Measurements from ENCODE around the gene PTH2.

The PTH2 gene

GRCh38 chr19:49430678-49431329 lies 7.6 kb upstream of the PTH2 start:
- no peak for DNase-seq

GRCh38 chr19:49430172-49430677 lies 7.0 kb upstream of the PTH2 start:
- DNase-seq: no peak

- DNase-seq: no peak
Observed at GRCh38 chr19:49428547-49429451, 5.6 kb upstream of the PTH2 start.

GRCh38 chr19:49427855-49428546 lies 4.8 kb upstream of the PTH2 start:
- no peak for DNase-seq

GRCh38 chr19:49427339-49427738 lies 4.1 kb upstream of the PTH2 start:
- no peak for DNase-seq

GRCh38 chr19:49425922-49426592 lies 2.8 kb upstream of the PTH2 start:
- no peak for DNase-seq

GRCh38 chr19:49425178-49425577 lies 1.9 kb upstream of the PTH2 start, which contains the start of gene GFY:
TSS of gene GFY (plus strand) at chr19:49425388. CDS start at chr19:49426431, 1,043 bp downstream.
- no peak for DNase-seq

GRCh38 chr19:49423985-49424303 lies 703 bp upstream of the PTH2 start:
- no peak for DNase-seq

- no peak for DNase-seq
Observed at GRCh38 chr19:49422407-49423070, 702 bp downstream of the PTH2 start.

- no peak for DNase-seq
Observed at GRCh38 chr19:49421878-49422202, 1.4 kb downstream of the PTH2 start.

- DNase-seq: peak; percentile 89
Observed at GRCh38 chr19:49421039-49421877, 2.0 kb downstream of the PTH2 start.

- DNase-seq: no peak
Observed at GRCh38 chr19:49420227-49420626, 3.0 kb downstream of the PTH2 start.

- no peak for DNase-seq
Observed at GRCh38 chr19:49419173-49419572, 4.1 kb downstream of the PTH2 start.

- DNase-seq: no peak
Observed at GRCh38 chr19:49418511-49418910, 4.7 kb downstream of the PTH2 start.

- DNase-seq: no peak
Observed at GRCh38 chr19:49417088-49417487, 6.2 kb downstream of the PTH2 start.

GRCh38 chr19:49415810-49416200 lies 7.4 kb downstream of the PTH2 start:
- no peak for DNase-seq

GRCh38 chr19:49415102-49415809 lies 8.0 kb downstream of the PTH2 start:
- DNase-seq: no peak

- DNase-seq: no peak
Observed at GRCh38 chr19:49414256-49414655, 9.0 kb downstream of the PTH2 start.

GRCh38 chr19:49413348-49413747 lies 9.9 kb downstream of the PTH2 start:
- DNase-seq: no peak

- DNase-seq: no peak
Observed at GRCh38 chr19:49411681-49412326, 11.4 kb downstream of the PTH2 start.

Data from NCI-H1436 treated with DMSO at 0.1 percent for 48 hours (cell line).